HCT116 (cell line): ENCODE measurements around the gene ARID3A.

ENCODE experiments used
- CTCF ChIP-seq, 3 experiments: fragments of 200-600 bp in 1 of 3; sonication (generic) in 1 of 3; IDR thresholded peaks in 2 of 3; conservative IDR thresholded peaks in 1 of 3; 2 replicates each; pipeline ENCODE4 v1.5.1; 2012 to 2017; ENCODE audit warnings: low read depth in 2 of 3, low read length in 2 of 3, antibody characterized with exemption in 1 of 3, borderline replicate concordance in 1 of 3, control low read depth in 1 of 3, mild to moderate bottlenecking in 1 of 3, mixed read lengths in 1 of 3, mixed run types in 1 of 3, moderate library complexity in 1 of 3; ENCODE audit not compliant: insufficient read depth in 1 of 3
- JUND ChIP-seq: IDR thresholded peaks from 2 replicates; pipeline ENCODE4 v1.6.1; 2012
- POLR2A ChIP-seq: IDR thresholded peaks from 2 replicates; pipeline ENCODE4 v1.7.0; 2011; ENCODE audit warnings: borderline replicate concordance; ENCODE audit not compliant: insufficient read depth, insufficient read length; ENCODE audit errors: extremely low read depth
- RAD21 ChIP-seq: IDR thresholded peaks from 2 replicates; pipeline ENCODE4 v1.6.1; 2012; ENCODE audit warnings: low read depth, mild to moderate bottlenecking
- REST ChIP-seq: IDR thresholded peaks from 2 replicates; pipeline ENCODE4 v1.6.1; 2012; ENCODE audit warnings: low read depth
- SIN3A ChIP-seq: IDR thresholded peaks from 2 replicates; pipeline ENCODE4 v1.6.1; 2012; ENCODE audit warnings: low read depth
- ZFX ChIP-seq: fragments of 450-650 bp; IDR thresholded peaks from 2 replicates; pipeline ENCODE4 v1.6.1; 2017

- TF ChIP-seq POLR2A, result no peak
- TF ChIP-seq CTCF (IDR thresholded peaks at IDR 0.05 in 2 of 3, conservative IDR thresholded peaks at IDR 0.05 in 1 of 3; ENCODE audit: borderline replicate concordance in 1 of 3, insufficient read depth in 1 of 3, low read depth in 2 of 3, low read length in 2 of 3), result no peak
- no peak for TF ChIP-seq JUND
- TF ChIP-seq ZFX, result no peak
- no peak for TF ChIP-seq REST
- no peak for TF ChIP-seq SIN3A
- TF ChIP-seq RAD21, result no peak
Observed at GRCh38 chr19:892243-892893, 33.5 kb upstream of the ARID3A start.
